Suprapubic skin (tissue), 4 donors: Measurements from ENCODE around the gene TGFBI. TPM values are rescaled to one million over a fixed set of nuclear protein-coding genes. Genes with fewer than 3 reads are reported as not detected.

ENCODE experiments used
- DNase-seq, 2 donors: peaks; one replicate each; pipeline ENCODE4 v3.0.0-alpha.2; 2019; ENCODE audit warnings: low spot score in 2 of 2
- H3K27ac ChIP-seq: fragments of 200-600 bp; sonication (generic); one replicate; pipeline ENCODE4 v1.5.1; 2019
- H3K27me3 ChIP-seq: fragments of 200-600 bp; sonication (generic); one replicate; pipeline ENCODE4 v1.5.1; 2019
- H3K36me3 ChIP-seq: fragments of 200-600 bp; sonication (generic); one replicate; pipeline ENCODE4 v1.5.1; 2019
- H3K4me1 ChIP-seq: fragments of 200-600 bp; sonication (generic); one replicate; pipeline ENCODE4 v1.5.1; 2019
- H3K4me3 ChIP-seq: fragments of 200-600 bp; sonication (generic); one replicate; pipeline ENCODE4 v1.5.1; 2019; ENCODE audit warnings: mild to moderate bottlenecking
- H3K9me3 ChIP-seq: fragments of 200-600 bp; sonication (generic); one replicate; pipeline ENCODE4 v1.5.1; 2019
- EP300 ChIP-seq: sonication (generic); formaldehyde crosslinking; IDR thresholded peaks from one replicate; pipeline ENCODE4 v1.6.1; 2017; ENCODE audit warnings: antibody characterized with exemption
- POLR2A ChIP-seq, 2 donors: fragments of 450-650 bp; IDR thresholded peaks; one replicate each; pipeline ENCODE4 v1.6.1; 2017; ENCODE audit warnings: antibody characterized with exemption in 2 of 2, mild to moderate bottlenecking in 2 of 2, moderate library complexity in 2 of 2
- POLR2AphosphoS5 ChIP-seq, 3 donors: sonication (generic); formaldehyde crosslinking; IDR thresholded peaks; one replicate each; pipeline ENCODE4 v1.6.1; 2017; ENCODE audit warnings: antibody characterized with exemption in 3 of 3
- WGBS: methylation state at CpG from one replicate; pipeline ENCODE4 v1.1.5; 2018; 5-methylcytosine and 5-hydroxymethylcytosine counted together
- total RNA-seq, 4 donors: library from RNA; depleted of rRNA; stranded (reverse); fragments of >200 nt; gene quantifications; one replicate each; pipeline ENCODE4 v1.1.0, GENCODE V29; 2016
- TF ChIP-seq, protein P1 (sequence below), 2 donors: fragments of 200-600 bp in 1 of 2; fragments of 450-650 bp in 1 of 2; sonication (generic) in 1 of 2; IDR thresholded peaks; one replicate each; pipeline ENCODE4 v1.5.1; 2016 to 2019; ENCODE audit warnings: antibody characterized with exemption in 2 of 2, mild to moderate bottlenecking in 1 of 2, moderate library complexity in 1 of 2

TGFBI gene
- total RNA-seq, 4 donors from 2014 or later, result 300 to 719 (median 389) TPM

DNA sequence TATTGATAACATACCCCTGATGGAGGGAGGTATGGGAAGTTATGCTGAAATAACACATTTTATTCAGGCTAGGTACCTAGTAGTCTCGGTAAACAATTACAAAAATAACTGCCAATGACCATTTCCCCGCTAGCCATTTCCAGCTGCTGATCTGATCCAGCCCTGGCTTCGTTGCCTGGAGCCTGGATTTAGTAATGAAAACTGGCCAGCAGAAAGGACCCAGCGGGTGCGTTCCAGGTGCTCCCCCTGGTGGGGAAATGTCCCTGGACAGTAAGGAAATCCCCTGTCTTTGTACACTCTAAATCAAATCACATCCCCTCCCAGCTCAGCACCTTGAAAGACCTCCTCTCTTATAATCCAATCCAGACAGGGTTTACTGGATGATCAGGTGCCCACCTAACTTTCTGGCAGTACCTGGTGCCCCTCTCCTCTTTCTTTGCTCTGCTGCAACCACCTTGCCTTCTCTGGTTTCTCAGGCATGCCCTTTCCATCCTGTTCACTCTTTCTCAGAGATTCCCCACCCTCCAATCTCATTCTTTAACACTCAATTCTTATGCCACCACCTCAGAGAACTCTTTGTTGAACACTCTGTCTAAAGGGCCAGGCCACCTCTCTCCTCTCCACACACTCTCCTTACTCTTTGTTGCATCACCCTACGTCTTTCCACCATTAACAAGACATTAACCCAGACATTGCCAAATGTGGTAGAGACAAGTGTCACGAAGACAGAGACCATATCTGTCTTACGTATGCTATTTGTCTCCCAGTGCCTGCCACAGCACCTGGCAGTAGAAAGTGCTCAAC is 53.8 kb downstream of the TGFBI start:
- TF ChIP-seq EP300, result no peak
- TF ChIP-seq, protein P1, sequence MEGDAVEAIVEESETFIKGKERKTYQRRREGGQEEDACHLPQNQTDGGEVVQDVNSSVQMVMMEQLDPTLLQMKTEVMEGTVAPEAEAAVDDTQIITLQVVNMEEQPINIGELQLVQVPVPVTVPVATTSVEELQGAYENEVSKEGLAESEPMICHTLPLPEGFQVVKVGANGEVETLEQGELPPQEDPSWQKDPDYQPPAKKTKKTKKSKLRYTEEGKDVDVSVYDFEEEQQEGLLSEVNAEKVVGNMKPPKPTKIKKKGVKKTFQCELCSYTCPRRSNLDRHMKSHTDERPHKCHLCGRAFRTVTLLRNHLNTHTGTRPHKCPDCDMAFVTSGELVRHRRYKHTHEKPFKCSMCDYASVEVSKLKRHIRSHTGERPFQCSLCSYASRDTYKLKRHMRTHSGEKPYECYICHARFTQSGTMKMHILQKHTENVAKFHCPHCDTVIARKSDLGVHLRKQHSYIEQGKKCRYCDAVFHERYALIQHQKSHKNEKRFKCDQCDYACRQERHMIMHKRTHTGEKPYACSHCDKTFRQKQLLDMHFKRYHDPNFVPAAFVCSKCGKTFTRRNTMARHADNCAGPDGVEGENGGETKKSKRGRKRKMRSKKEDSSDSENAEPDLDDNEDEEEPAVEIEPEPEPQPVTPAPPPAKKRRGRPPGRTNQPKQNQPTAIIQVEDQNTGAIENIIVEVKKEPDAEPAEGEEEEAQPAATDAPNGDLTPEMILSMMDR (IDR thresholded peaks at IDR 0.05), result peak; percentile 44 to 69
- 46% methylated on average over 8 of the region's 8 CpGs for WGBS
- no peak for DNase-seq
- peaks cover 7% of the 10 kb centered on the region for H3K4me1 ChIP-seq
- H3K36me3 ChIP-seq, result no peaks in the 10 kb centered on the region
- H3K27me3 ChIP-seq, result no peaks in the 10 kb centered on the region
- no peak overlapping the region for H3K4me3 ChIP-seq
- no peaks in the 10 kb centered on the region for H3K9me3 ChIP-seq
- no peak overlapping the region for H3K27ac ChIP-seq

DNA sequence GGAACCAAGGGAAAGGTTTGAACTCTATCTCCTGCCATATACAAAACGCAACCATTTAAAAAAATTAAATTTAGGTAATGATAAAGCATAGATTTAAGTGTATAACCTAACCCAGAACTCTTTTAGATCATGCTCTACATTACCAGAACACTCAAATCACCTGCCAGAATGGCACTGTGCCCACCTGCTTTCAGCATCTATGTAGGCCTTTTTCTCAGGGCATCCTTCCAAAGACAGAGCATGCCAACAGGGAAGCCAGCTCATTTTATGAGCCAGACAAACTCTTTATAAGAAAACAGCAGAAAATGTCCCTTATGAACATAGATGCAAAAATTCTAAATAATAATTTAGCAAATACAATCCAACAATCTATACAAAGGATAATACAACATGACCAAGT is 55.9 kb downstream of the TGFBI start:
- no peak for DNase-seq
- WGBS, result 56% methylated on average over 1 of the region's 1 CpG
- no peaks in the 10 kb centered on the region for H3K36me3 ChIP-seq

DNA sequence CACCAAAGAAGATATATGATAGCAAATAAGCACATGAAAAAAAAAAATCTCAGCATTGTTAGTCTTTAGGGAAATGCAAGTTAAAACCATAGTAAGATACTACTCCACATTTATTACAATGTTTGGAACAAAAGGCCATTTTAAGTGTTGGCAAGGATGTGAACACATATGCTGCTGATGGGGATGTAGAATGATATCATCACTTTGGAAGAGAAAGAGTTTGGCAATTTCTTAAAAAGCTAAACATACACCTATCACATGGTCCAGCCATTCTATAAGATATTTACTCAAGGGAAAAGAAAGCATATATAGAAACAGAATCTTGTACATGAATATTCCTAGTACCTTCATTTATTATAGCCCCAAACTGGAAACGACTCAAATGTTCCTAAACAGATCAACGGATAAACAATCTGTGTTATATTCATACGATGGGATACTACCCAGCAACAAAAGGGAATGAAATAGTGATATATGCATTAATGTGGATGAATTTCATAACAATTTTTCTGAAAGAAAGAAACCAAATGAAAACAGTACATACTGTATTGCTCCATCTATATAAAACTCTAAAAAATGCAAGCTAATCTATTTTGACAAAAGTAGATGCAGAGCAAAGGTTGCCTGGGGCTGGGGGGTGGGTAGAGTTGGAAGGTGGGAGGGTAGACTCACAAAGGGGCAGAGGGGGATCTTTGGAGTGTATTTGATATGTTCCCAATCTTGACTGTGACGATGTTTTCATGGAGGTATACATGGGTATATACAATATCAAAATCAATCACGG is 58.2 kb downstream of the TGFBI start:
- TF ChIP-seq EP300, result no peak
- TF ChIP-seq, protein P1 (IDR thresholded peaks at IDR 0.05), result no peak
- no peak for TF ChIP-seq POLR2A (IDR thresholded peaks at IDR 0.05)
- no peak for TF ChIP-seq POLR2AphosphoS5 (IDR thresholded peaks at IDR 0.05)
- WGBS, result 74% methylated on average over 5 of the region's 5 CpGs
- H3K27ac ChIP-seq, result no peak overlapping the region

More for the DNA sequence above, 55.9 kb downstream of the TGFBI start:
- H3K4me1 ChIP-seq, result peaks cover 20% of the 10 kb centered on the region
- TF ChIP-seq EP300 (no peak), POLR2A (IDR thresholded peaks at IDR 0.05) (no peak), POLR2AphosphoS5 (IDR thresholded peaks at IDR 0.05) (no peak)
- TF ChIP-seq, protein P1 (IDR thresholded peaks at IDR 0.05), result no peak
- no peak overlapping the region for H3K4me3 ChIP-seq
- H3K27me3 ChIP-seq, result no peaks in the 10 kb centered on the region
- H3K9me3 ChIP-seq, result no peaks in the 10 kb centered on the region
- H3K27ac ChIP-seq, result no peak overlapping the region

DNA sequence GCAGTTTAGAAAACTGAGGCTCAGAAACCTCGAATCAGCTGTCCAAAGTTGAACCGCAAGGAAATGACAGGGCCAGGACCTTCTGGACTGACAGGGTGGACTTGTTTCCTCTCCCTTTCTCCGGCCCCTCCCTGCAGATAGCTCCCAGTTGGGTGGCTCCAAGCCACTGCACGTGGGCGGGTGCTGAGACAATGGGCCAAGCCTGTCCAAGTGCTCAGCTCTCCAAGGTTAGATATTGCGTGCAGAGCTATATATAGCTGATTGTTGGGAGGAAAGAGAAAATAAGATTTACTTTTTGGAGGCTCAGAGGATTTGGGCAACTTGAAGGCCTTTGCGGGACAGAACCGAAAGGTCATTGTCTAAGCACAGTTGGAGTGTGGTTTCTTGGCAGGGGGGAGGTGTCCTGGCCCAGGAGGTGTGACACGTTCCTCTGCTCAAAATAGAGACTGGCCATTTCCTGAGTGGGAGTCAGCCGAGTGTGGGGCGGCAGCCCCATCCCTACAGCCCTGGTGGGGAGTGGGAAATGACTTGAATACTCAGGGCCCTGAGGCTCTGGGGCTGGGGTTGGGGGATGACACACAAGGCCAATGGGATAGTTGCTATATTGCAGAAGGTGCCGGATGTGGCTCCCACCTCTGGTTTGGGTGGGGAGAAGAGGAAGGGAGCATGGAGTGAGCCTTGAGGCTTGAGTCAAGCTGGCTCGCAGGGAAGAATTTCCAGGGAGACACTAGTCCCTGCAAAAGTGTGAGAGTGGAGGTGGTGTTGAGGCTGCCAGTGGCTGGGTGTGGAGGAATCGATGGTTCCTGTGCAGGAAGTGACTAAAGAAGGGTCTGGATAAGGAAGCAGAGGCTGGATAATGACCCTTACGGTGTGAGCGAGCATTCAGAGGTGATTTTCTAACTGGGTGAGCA is 59.4 kb downstream of the TGFBI start:
- no peaks in the 10 kb centered on the region for H3K36me3 ChIP-seq
- no peak overlapping the region for H3K4me3 ChIP-seq
- peak overlapping the region; percentile 27 for H3K27ac ChIP-seq
- WGBS, result 42% methylated on average over 16 of the region's 16 CpGs
- DNase-seq, result peak in 1 of 2 donors; percentile 75
- TF ChIP-seq EP300 (no peak), POLR2A (IDR thresholded peaks at IDR 0.05) (no peak), POLR2AphosphoS5 (IDR thresholded peaks at IDR 0.05) (no peak)
- TF ChIP-seq, protein P1 (IDR thresholded peaks at IDR 0.05), result no peak
- peaks cover 20% of the 10 kb centered on the region for H3K4me1 ChIP-seq
- H3K9me3 ChIP-seq, result no peaks in the 10 kb centered on the region
- no peaks in the 10 kb centered on the region for H3K27me3 ChIP-seq

More for the DNA sequence above, 58.2 kb downstream of the TGFBI start:
- DNase-seq, result no peak
- H3K36me3 ChIP-seq, result no peaks in the 10 kb centered on the region
- H3K4me3 ChIP-seq, result no peak overlapping the region
- H3K27me3 ChIP-seq, result no peaks in the 10 kb centered on the region
- peaks cover 20% of the 10 kb centered on the region for H3K4me1 ChIP-seq
- H3K9me3 ChIP-seq, result no peaks in the 10 kb centered on the region
